ENCODE results near the gene MLC1. TPM values are rescaled to one million over a fixed set of nuclear protein-coding genes. Genes with fewer than 3 reads are reported as not detected.

MLC1 gene
- total and polyA plus RNA-seq, 2 of the 4 experiments (the other 2 are of a cell fraction): 0.10 TPM; not detected in 1

DNA sequence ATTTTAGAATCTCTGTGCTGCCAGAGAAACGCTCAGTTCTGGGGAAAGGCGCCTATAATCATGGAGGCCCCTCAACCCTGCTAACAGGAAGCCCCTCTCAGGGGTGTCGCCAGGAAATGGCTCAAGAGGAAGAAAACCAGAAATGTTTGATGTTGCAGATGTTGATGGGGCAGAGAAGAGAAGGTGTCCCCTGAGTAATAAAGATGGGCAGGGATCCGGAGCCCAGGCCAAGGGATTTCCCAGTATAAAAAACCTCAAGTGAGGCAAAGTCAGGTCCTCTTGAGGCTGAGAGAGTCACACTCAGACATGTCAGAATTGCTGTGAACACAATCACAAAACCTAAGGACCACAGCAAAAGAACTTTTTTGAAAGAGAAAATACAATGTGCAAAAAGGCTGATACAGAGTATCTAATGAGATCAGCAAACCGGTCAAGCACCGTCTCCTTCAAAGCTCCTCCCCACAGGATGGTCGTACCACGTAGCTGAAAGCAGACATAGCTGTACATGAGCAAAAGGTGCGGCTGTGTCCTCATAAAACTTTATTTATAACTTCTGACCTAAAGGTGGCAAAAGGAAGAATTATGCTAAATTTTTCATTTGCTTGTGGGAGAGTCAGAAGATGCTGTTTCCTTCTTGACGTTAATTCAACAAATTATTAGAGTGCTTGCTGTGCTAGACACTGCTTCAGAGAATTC is 16.8 kb upstream of the MLC1 start:
- Histone ChIP-seq H4K8ac (ENCODE audit: low read depth in 2 of 2, low read length in 2 of 2) (no peak overlapping the region), H3K9ac (ENCODE audit: low read depth, low read length) (no peak overlapping the region), H2BK15ac (ENCODE audit: low read depth, low read length) (no peak overlapping the region), H3K23ac (ENCODE audit: low read depth, low read length) (no peak overlapping the region), H3K27ac (ENCODE audit: insufficient read depth, low read length) (no peak overlapping the region), H2AK9ac (replicated peaks; ENCODE audit: low read depth, low read length, poor library complexity) (no peak overlapping the region), H2BK20ac (ENCODE audit: low read depth, low read length) (no peak overlapping the region), H3K4ac (ENCODE audit: low read depth, low read length) (no peak overlapping the region), H3K79me1 (ENCODE audit: low read depth in 1 of 2, low read length in 2 of 2) (no peaks in the 10 kb centered on the region), H3K56ac (ENCODE audit: extremely low read depth, insufficient read depth, low read length) (no peak overlapping the region), H4K91ac (ENCODE audit: insufficient read depth, low read depth, low read length) (no peak overlapping the region), H3K14ac (replicated peaks; ENCODE audit: low read depth, low read length) (no peak overlapping the region), H3K36me3 (ENCODE audit: control insufficient read depth, insufficient read depth, low read length) (no peaks in the 10 kb centered on the region), H2BK5ac (ENCODE audit: low read depth, low read length, poor library complexity, severe bottlenecking) (no peak overlapping the region), H3K27me3 (ENCODE audit: control insufficient read depth, insufficient read depth, low read length) (peaks cover 10% of the 10 kb centered on the region), H2AFZ (replicated peaks; ENCODE audit: low read length, poor library complexity) (no peak overlapping the region), H2BK120ac (ENCODE audit: low read depth, low read length) (no peak overlapping the region), H3K4me1 (ENCODE audit: control insufficient read depth, insufficient read depth, low read length) (no peaks in the 10 kb centered on the region; the same call in 1 of the 2 replicates), H3K9me3 (ENCODE audit: control insufficient read depth, insufficient read depth, low read length) (no peaks in the 10 kb centered on the region), H4K20me1 (ENCODE audit: insufficient read depth, low read length) (no peaks in the 10 kb centered on the region), H4K5ac (ENCODE audit: low read depth, low read length) (no peak overlapping the region), H3K4me3 (ENCODE audit: insufficient read depth, low read depth, low read length) (no peak overlapping the region), H3K9me1 (ENCODE audit: insufficient read depth, low read length) (no peaks in the 10 kb centered on the region), H3K18ac (ENCODE audit: low read depth, low read length) (no peak overlapping the region), H3K4me2 (ENCODE audit: low read depth, low read length) (no peak overlapping the region), H2AK5ac (ENCODE audit: low read depth, low read length) (no peak overlapping the region)
- POLR2A ChIA-PET (ENCODE audit: unreplicated experiment): no interaction called here
- DNase-seq (no peak), ATAC-seq (ENCODE audit: low read depth) (no peak)
- intact Hi-C loops (cut with micrococcal nuclease): no loop called here
- 100% methylated on average over 1 of the region's 10 CpGs; no CpG with 5 or more reads in 1 of the 2 experiments for WGBS, 2 experiments (ENCODE audit: extremely low coverage in 2 of 2, insufficient read length in 1 of 2)
- TF ChIP-seq MAFK (IDR thresholded peaks at IDR 0.05; ENCODE audit: low read depth, low read length): no peak
- TF ChIP-seq MXI1 (IDR thresholded peaks at IDR 0.05; ENCODE audit: borderline replicate concordance, low read depth, low read length): no peak
- TF ChIP-seq FOS (IDR thresholded peaks at IDR 0.05; ENCODE audit: low read depth, low read length): no peak
- no peak for TF ChIP-seq CEBPB (IDR thresholded peaks at IDR 0.05; ENCODE audit: low read depth, low read length)
- TF ChIP-seq, protein P1, sequence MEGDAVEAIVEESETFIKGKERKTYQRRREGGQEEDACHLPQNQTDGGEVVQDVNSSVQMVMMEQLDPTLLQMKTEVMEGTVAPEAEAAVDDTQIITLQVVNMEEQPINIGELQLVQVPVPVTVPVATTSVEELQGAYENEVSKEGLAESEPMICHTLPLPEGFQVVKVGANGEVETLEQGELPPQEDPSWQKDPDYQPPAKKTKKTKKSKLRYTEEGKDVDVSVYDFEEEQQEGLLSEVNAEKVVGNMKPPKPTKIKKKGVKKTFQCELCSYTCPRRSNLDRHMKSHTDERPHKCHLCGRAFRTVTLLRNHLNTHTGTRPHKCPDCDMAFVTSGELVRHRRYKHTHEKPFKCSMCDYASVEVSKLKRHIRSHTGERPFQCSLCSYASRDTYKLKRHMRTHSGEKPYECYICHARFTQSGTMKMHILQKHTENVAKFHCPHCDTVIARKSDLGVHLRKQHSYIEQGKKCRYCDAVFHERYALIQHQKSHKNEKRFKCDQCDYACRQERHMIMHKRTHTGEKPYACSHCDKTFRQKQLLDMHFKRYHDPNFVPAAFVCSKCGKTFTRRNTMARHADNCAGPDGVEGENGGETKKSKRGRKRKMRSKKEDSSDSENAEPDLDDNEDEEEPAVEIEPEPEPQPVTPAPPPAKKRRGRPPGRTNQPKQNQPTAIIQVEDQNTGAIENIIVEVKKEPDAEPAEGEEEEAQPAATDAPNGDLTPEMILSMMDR (conservative IDR thresholded peaks at IDR 0.05; ENCODE audit: low read depth, low read length): no peak
- no peak for TF ChIP-seq POLR2A (IDR thresholded peaks at IDR 0.05; ENCODE audit: low read depth, low read length)
- no peak for TF ChIP-seq NFE2L2 (IDR thresholded peaks at IDR 0.05; ENCODE audit: low read depth, low read length)
- TF ChIP-seq CHD1 (IDR thresholded peaks at IDR 0.05; ENCODE audit: low read depth, low read length): no peak
- no peak for TF ChIP-seq RFX5 (IDR thresholded peaks at IDR 0.05; ENCODE audit: low read depth, low read length)
- TF ChIP-seq, protein P2, sequence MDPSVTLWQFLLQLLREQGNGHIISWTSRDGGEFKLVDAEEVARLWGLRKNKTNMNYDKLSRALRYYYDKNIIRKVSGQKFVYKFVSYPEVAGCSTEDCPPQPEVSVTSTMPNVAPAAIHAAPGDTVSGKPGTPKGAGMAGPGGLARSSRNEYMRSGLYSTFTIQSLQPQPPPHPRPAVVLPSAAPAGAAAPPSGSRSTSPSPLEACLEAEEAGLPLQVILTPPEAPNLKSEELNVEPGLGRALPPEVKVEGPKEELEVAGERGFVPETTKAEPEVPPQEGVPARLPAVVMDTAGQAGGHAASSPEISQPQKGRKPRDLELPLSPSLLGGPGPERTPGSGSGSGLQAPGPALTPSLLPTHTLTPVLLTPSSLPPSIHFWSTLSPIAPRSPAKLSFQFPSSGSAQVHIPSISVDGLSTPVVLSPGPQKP (IDR thresholded peaks at IDR 0.05; ENCODE audit: borderline replicate concordance, low read depth, low read length): no peak
- TF ChIP-seq, protein P3, sequence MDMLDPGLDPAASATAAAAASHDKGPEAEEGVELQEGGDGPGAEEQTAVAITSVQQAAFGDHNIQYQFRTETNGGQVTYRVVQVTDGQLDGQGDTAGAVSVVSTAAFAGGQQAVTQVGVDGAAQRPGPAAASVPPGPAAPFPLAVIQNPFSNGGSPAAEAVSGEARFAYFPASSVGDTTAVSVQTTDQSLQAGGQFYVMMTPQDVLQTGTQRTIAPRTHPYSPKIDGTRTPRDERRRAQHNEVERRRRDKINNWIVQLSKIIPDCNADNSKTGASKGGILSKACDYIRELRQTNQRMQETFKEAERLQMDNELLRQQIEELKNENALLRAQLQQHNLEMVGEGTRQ (IDR thresholded peaks at IDR 0.05; ENCODE audit: low read depth, low read length): no peak
- dilution Hi-C loops (cut with HindIII; ENCODE audit: low sequenced_read_pairs, unreplicated experiment): no loop called here
- in situ Hi-C loops (cut with MboI; ENCODE audit: low sequenced_read_pairs): no loop called here
- no TSS peak for BruUV-seq (replicated peaks)
- CTCF ChIA-PET: no interaction called here
